WTC11 (cell line): Measurements from ENCODE around the gene ABCA12. TPM values are rescaled to one million over a fixed set of nuclear protein-coding genes. Genes with fewer than 3 reads are reported as not detected.

ENCODE experiments used
- ATAC-seq: fragments of 200-7000 bp; cut with Tn5 transposase; 2 replicates; pipeline ENCODE4 v1.10.0; 2021; ENCODE audit warnings: mild to moderate bottlenecking, moderate library complexity
- CTCF ChIA-PET: fragments of 300-600 bp; sonication (Branson Sonifier 250); formaldehyde crosslinking; loops from one replicate; lab custom pipeline; 2021; ENCODE audit warnings: antibody characterized with exemption; lab: Charles Lee
- POLR2A ChIA-PET: fragments of 350-600 bp; sonication (Branson Sonifier 250); formaldehyde crosslinking; loops from one replicate; lab custom pipeline; 2021; ENCODE audit warnings: antibody characterized with exemption; lab: Charles Lee
- DNase-seq: peaks from one replicate; pipeline ENCODE4 v3.0.0; 2021; ENCODE audit warnings: low spot score
- H3K27ac Mint-ChIP-seq: 2 replicates; pipeline ENCODE4 v1.8.0; 2021; ENCODE audit warnings: mixed read lengths
- H3K27me3 Mint-ChIP-seq: 2 replicates; pipeline ENCODE4 v1.8.0; 2021; ENCODE audit warnings: low read depth, mild to moderate bottlenecking, moderate library complexity, mixed read lengths
- H3K36me3 Mint-ChIP-seq: 2 replicates; pipeline ENCODE4 v1.8.0; 2021; ENCODE audit warnings: mixed read lengths
- H3K4me1 Mint-ChIP-seq: 2 replicates; pipeline ENCODE4 v1.8.0; 2022; ENCODE audit warnings: mixed read lengths
- H3K4me3 Mint-ChIP-seq: 2 replicates; pipeline ENCODE4 v1.8.0; 2021; ENCODE audit warnings: mild to moderate bottlenecking, moderate library complexity, mixed read lengths
- H3K9me3 Mint-ChIP-seq: 2 replicates; pipeline ENCODE4 v1.8.0; 2021; ENCODE audit warnings: mixed read lengths
- ARID4B ChIP-seq: sonication (generic); formaldehyde crosslinking; IDR thresholded peaks from 2 replicates; pipeline ENCODE4 v1.8.0; 2023; ENCODE audit warnings: missing genetic modification reagents, mild to moderate bottlenecking, borderline replicate concordance
- ATF3 ChIP-seq: sonication (generic); formaldehyde crosslinking; conservative IDR thresholded peaks from 2 replicates; pipeline ENCODE4 v1.8.1; 2022; ENCODE audit warnings: mild to moderate bottlenecking, missing genetic modification reagents
- ATF6 ChIP-seq: sonication (generic); formaldehyde crosslinking; IDR thresholded peaks from 2 replicates; pipeline ENCODE4 v1.8.1; 2023; ENCODE audit warnings: mild to moderate bottlenecking, missing genetic modification reagents
- CREM ChIP-seq: sonication (generic); formaldehyde crosslinking; IDR thresholded peaks from 2 replicates; pipeline ENCODE4 v1.8.1; 2022; ENCODE audit warnings: mild to moderate bottlenecking, missing genetic modification reagents, moderate library complexity
- TP53 ChIP-seq: sonication (generic); formaldehyde crosslinking; IDR thresholded peaks from 2 replicates; pipeline ENCODE4 v1.8.1; 2023; ENCODE audit warnings: mild to moderate bottlenecking, missing genetic modification reagents
- ZNF232 ChIP-seq: sonication (generic); formaldehyde crosslinking; IDR thresholded peaks from 2 replicates; pipeline ENCODE4 v1.8.0; 2022; ENCODE audit warnings: mild to moderate bottlenecking, missing genetic modification reagents
- ZNF532 ChIP-seq: fragments of 250-450 bp; sonication (Bioruptor Pico); IDR thresholded peaks from 2 replicates; pipeline ENCODE4 v1.9.0; 2021; ENCODE audit warnings: mild to moderate bottlenecking, borderline replicate concordance
- total RNA-seq: library from RNA; stranded (reverse); gene quantifications from 3 replicates; pipeline ENCODE4 v1.2.3, GENCODE V29; 2021
- TF ChIP-seq, protein P1 (sequence below): sonication (generic); formaldehyde crosslinking; conservative IDR thresholded peaks from 2 replicates; pipeline ENCODE4 v1.8.1; 2023; ENCODE audit warnings: mild to moderate bottlenecking, low read depth, missing genetic modification reagents, moderate library complexity
- TF ChIP-seq, protein P2 (sequence below): sonication (generic); formaldehyde crosslinking; IDR thresholded peaks from 2 replicates; pipeline ENCODE4 v1.8.0; 2023; ENCODE audit warnings: mild to moderate bottlenecking, missing genetic modification reagents

Gene ABCA12
- total RNA-seq, 1 experiment from 2014 or later = 0.04 TPM

DNA sequence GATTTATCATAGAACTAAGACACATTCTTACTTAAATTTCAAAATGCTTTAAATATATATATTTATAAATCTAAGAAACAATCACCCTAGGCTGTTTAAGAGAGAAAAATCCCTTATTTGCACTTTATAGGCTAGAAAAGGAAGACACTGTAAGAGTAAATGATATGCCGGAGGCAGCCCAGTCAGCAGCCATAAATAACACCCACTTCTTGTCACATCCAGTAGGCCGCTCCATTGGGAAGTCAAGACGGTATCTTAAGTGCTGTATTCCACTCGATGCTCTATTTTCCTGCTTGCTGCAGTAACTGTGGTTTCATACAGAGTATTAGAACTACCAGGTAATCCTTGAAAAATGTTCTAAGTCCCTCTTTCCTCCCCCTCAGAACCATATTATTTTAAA is 57.9 kb downstream of the ABCA12 start:
- ChIA-PET CTCF (no interaction called here), POLR2A (no interaction called here)
- ATAC-seq = no peak
- H3K4me3 Mint-ChIP-seq = no peak overlapping the region
- no peak for DNase-seq
- no peaks in the 10 kb centered on the region for H3K27me3 Mint-ChIP-seq
- no peak for TF ChIP-seq ZNF232 (CRISPR knock-in tag)
- TF ChIP-seq TP53 = no peak
- H3K4me1 Mint-ChIP-seq = peaks cover 8% of the 10 kb centered on the region
- H3K36me3 Mint-ChIP-seq = no peaks in the 10 kb centered on the region
- H3K27ac Mint-ChIP-seq = no peak overlapping the region
- H3K9me3 Mint-ChIP-seq = no peaks in the 10 kb centered on the region

- ChIA-PET CTCF (no interaction called here), POLR2A (no interaction called here)
- Mint-ChIP-seq H3K4me3 (no peak overlapping the region), H3K4me1 (peaks cover 9% of the 10 kb centered on the region), H3K9me3 (no peaks in the 10 kb centered on the region), H3K27me3 (no peaks in the 10 kb centered on the region), H3K27ac (0 out of 2 replicates have a peak overlapping the region, but pooled peaks have one; percentile 27), H3K36me3 (no peaks in the 10 kb centered on the region)
- TF ChIP-seq CREM (CRISPR knock-in tag) (no peak), ATF6 (CRISPR knock-in tag) (no peak), ARID4B (CRISPR knock-in tag) (no peak), ATF3 (CRISPR knock-in tag) (no peak), ZNF532 (CRISPR knock-in tag) (no peak)
- TF ChIP-seq, protein P1, sequence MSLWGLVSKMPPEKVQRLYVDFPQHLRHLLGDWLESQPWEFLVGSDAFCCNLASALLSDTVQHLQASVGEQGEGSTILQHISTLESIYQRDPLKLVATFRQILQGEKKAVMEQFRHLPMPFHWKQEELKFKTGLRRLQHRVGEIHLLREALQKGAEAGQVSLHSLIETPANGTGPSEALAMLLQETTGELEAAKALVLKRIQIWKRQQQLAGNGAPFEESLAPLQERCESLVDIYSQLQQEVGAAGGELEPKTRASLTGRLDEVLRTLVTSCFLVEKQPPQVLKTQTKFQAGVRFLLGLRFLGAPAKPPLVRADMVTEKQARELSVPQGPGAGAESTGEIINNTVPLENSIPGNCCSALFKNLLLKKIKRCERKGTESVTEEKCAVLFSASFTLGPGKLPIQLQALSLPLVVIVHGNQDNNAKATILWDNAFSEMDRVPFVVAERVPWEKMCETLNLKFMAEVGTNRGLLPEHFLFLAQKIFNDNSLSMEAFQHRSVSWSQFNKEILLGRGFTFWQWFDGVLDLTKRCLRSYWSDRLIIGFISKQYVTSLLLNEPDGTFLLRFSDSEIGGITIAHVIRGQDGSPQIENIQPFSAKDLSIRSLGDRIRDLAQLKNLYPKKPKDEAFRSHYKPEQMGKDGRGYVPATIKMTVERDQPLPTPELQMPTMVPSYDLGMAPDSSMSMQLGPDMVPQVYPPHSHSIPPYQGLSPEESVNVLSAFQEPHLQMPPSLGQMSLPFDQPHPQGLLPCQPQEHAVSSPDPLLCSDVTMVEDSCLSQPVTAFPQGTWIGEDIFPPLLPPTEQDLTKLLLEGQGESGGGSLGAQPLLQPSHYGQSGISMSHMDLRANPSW (CRISPR knock-in tag) = no peak
- TF ChIP-seq, protein P2, sequence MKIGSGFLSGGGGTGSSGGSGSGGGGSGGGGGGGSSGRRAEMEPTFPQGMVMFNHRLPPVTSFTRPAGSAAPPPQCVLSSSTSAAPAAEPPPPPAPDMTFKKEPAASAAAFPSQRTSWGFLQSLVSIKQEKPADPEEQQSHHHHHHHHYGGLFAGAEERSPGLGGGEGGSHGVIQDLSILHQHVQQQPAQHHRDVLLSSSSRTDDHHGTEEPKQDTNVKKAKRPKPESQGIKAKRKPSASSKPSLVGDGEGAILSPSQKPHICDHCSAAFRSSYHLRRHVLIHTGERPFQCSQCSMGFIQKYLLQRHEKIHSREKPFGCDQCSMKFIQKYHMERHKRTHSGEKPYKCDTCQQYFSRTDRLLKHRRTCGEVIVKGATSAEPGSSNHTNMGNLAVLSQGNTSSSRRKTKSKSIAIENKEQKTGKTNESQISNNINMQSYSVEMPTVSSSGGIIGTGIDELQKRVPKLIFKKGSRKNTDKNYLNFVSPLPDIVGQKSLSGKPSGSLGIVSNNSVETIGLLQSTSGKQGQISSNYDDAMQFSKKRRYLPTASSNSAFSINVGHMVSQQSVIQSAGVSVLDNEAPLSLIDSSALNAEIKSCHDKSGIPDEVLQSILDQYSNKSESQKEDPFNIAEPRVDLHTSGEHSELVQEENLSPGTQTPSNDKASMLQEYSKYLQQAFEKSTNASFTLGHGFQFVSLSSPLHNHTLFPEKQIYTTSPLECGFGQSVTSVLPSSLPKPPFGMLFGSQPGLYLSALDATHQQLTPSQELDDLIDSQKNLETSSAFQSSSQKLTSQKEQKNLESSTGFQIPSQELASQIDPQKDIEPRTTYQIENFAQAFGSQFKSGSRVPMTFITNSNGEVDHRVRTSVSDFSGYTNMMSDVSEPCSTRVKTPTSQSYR (CRISPR knock-in tag) = no peak
- ATAC-seq (no peak), DNase-seq (no peak)
Measured at GRCh38 chr2:215071676-215072075, 66.8 kb downstream of the ABCA12 start.
